ENCODE measurements around the gene CELSR1. TPM values are rescaled to one million over a fixed set of nuclear protein-coding genes. Genes with fewer than 3 reads are reported as not detected.

CELSR1 gene
- total and polyA plus RNA-seq, 8 donors, result 0.75 to 3.2 (median 1.2) TPM

DNA sequence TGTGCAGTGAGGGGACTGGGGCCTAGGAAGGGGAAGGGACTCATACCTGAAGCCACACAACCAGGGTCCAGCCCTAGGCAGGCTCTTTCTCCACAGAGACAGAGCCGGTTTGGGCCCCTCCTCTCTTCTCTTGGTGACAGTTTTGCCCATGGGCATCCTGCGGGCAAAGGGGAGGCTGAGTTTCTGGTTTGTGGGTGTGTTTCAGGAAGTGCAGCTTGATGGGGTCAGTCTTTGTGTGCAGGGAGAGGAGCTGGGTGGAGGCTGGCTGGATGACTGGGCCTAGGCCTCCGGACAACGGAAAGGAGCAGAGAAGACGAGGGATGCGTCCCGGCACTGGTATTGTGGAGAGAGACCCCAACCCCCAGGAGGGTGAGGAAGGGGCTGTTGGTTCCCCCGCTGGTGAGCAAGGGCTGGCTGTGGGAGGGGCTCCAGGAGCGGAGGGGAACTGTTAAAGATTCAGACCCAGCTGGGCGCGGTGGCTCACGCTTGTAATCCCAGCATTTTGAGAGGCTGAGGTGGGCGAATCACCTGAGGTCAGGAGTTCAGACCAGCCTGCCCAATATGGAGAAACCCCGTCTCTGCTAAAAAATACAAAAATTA lies 23.4 kb upstream of the CELSR1 start:
- peaks cover 0 to 6% (median 0%) of the 10 kb centered on the region in 3 donors for H3K4me1 ChIP-seq
- H3K4me3 ChIP-seq, result no peak overlapping the region
- WGBS, 2 donors, result 88 to 90% methylated on average over 14 of the region's 14 CpGs
- DNase-seq (peak in 2 of 6 donors; percentile 29 to 39), ATAC-seq (no peak), FAIRE-seq (no peak)
- TF ChIP-seq, protein P1, sequence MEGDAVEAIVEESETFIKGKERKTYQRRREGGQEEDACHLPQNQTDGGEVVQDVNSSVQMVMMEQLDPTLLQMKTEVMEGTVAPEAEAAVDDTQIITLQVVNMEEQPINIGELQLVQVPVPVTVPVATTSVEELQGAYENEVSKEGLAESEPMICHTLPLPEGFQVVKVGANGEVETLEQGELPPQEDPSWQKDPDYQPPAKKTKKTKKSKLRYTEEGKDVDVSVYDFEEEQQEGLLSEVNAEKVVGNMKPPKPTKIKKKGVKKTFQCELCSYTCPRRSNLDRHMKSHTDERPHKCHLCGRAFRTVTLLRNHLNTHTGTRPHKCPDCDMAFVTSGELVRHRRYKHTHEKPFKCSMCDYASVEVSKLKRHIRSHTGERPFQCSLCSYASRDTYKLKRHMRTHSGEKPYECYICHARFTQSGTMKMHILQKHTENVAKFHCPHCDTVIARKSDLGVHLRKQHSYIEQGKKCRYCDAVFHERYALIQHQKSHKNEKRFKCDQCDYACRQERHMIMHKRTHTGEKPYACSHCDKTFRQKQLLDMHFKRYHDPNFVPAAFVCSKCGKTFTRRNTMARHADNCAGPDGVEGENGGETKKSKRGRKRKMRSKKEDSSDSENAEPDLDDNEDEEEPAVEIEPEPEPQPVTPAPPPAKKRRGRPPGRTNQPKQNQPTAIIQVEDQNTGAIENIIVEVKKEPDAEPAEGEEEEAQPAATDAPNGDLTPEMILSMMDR (IDR thresholded peaks at IDR 0.05), result no peak
- no peak overlapping the region for H3K27ac ChIP-seq
- intact Hi-C loops (cut with DNase I), result no loop called here
- H3K27me3 ChIP-seq, result no peaks in the 10 kb centered on the region
- no peaks in the 10 kb centered on the region for H3K36me3 ChIP-seq
- no peaks in the 10 kb centered on the region for H3K9me3 ChIP-seq

DNA sequence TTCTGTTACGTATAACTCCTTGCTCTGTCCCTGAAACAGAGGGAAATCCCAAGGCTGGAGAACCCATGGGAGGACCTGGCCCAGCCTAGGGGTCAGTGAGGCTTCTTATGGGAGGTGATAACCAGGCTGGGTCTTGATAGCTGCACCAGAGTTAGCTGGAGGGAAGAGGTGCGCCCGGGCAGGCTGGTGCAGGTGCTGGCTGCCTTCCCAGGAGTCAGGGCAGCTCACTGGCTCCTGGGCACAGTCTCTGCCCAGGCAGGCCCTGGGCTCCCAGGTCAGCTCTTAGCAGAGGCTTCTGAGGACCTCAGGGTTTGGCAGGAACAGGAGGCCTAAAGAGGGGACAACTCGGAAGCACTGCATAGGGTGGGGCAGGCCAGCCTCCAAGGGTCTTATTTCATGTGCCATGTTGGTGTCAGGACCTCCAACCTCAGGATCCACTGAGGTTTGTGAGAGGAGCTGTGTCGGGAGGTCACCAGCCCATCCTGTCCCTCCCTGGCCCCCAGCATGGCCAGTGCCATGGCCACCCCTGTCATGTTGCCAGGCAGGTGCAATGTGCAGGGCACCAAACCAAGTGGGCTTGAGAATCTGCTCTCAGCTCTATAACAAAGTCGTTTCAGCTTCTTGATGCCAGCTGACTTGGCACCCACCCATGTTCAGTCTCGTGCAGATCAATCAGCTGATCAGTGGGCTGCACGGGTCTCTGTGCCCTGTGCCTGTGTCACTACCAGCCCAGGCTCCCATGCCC lies 20.5 kb upstream of the CELSR1 start:
- H3K4me1 ChIP-seq, result no peaks in the 10 kb centered on the region
- intact Hi-C loops (cut with DNase I), result no loop called here
- no peaks in the 10 kb centered on the region for H3K9me3 ChIP-seq
- TF ChIP-seq, protein P1 (IDR thresholded peaks at IDR 0.05), result no peak
- no peak for FAIRE-seq
- no peak overlapping the region for H3K4me3 ChIP-seq
- WGBS, 2 donors, result 52 to 54% methylated on average over 8 of the region's 8 CpGs
- H3K27ac ChIP-seq, result no peak overlapping the region
- no peaks in the 10 kb centered on the region for H3K36me3 ChIP-seq
- H3K27me3 ChIP-seq, result no peaks in the 10 kb centered on the region
- peak in 3 of 4 donors; percentile 57 to 86 (median 58) for ATAC-seq
- DNase-seq, result peak in 4 of 6 donors; percentile 12 to 56 (median 44)

DNA sequence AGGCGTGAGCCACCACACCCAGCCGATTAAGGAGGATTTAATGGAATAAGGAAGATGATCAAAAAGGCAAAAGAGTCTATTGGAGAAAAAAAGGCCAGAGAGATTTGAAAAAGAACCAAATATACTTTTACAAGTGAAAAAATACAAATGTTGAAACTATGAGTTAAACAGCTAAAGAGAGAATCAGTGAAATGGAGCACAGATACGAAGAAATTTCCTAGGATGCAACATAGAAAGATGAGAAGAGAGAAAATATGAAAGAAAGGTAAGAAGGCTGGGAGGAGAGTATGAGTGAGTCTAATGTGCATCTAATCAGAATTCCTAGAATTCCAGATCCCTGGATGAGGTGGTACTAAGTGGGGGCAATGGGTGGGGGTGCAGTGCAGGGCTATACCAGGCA lies 19.4 kb upstream of the CELSR1 start:
- ATAC-seq (no peak), FAIRE-seq (no peak), DNase-seq (no peak)
- no peaks in the 10 kb centered on the region for H3K27me3 ChIP-seq
- no peaks in the 10 kb centered on the region for H3K36me3 ChIP-seq
- intact Hi-C loops (cut with DNase I), result no loop called here
- WGBS, 2 donors, result 93 to 98% methylated on average over 3 of the region's 3 CpGs
- H3K4me3 ChIP-seq, result no peak overlapping the region
- no peaks in the 10 kb centered on the region for H3K4me1 ChIP-seq
- no peak overlapping the region for H3K27ac ChIP-seq
- no peaks in the 10 kb centered on the region for H3K9me3 ChIP-seq
- TF ChIP-seq, protein P1 (IDR thresholded peaks at IDR 0.05), result no peak

DNA sequence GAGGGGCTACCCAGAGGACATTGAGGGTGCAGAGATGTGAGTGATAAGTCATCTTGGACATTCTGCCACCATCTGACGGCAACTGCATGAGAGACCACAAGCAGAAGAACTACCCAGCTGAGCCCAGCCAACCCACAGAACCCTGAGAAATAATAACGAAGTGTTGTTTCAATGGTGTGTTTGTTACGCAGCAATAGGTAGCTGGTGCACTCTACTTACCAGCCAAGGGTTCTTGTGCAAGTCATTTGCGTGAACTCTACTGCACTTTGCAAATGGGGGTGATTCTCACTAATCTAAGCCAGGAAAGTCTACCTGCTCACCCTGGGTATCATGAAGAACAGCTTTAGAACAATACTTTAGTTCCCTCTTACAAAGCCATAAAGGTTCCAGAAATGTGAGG lies 15.8 kb upstream of the CELSR1 start:
- FAIRE-seq, result no peak
- Histone ChIP-seq H3K27ac (no peak overlapping the region), H3K4me1 (peaks cover 0 to 5% (median 0%) of the 10 kb centered on the region in 3 donors), H3K36me3 (no peaks in the 10 kb centered on the region), H3K27me3 (no peaks in the 10 kb centered on the region), H3K9me3 (no peaks in the 10 kb centered on the region), H3K4me3 (no peak overlapping the region)
- WGBS, 2 donors, result 93 to 96% methylated on average over 4 of the region's 4 CpGs
- no peak for ATAC-seq
- DNase-seq, result no peak
- intact Hi-C loops (cut with DNase I), result no loop called here
- TF ChIP-seq, protein P1 (IDR thresholded peaks at IDR 0.05), result no peak

DNA sequence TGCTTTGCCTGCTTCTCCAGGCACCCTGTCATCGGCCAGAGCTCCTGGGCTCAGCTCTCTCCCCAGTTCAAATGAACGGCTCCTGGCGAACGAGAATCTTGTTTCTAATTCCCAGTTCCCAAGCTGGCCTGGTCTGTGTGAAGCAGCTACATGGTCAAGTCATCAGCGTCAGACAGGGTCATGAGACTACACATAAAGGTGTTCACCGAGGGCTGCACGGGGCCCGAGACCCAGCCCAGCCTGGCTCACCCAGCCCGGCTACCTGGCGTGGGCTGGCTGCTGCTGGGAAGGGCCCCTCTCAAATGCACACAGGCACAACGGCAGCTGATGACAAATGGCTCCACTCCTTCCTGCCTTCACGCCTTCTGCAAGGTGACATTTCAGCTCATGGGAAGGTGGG lies 14.6 kb upstream of the CELSR1 start:
- ATAC-seq (no peak), FAIRE-seq (no peak), DNase-seq (no peak)
- peaks cover 0 to 10% (median 0%) of the 10 kb centered on the region in 3 donors for H3K4me1 ChIP-seq
- TF ChIP-seq, protein P1 (IDR thresholded peaks at IDR 0.05), result no peak
- no peak overlapping the region for H3K4me3 ChIP-seq
- H3K36me3 ChIP-seq, result no peaks in the 10 kb centered on the region
- H3K9me3 ChIP-seq, result no peaks in the 10 kb centered on the region
- H3K27me3 ChIP-seq, result no peaks in the 10 kb centered on the region
- WGBS, 2 donors, result 84 to 88% methylated on average over 12 of the region's 12 CpGs
- no peak overlapping the region for H3K27ac ChIP-seq
- intact Hi-C loops (cut with DNase I), result no loop called here

Data from pancreas (tissue), 10 donors.